Measurements from ENCODE around the gene DLG5.

DNA sequence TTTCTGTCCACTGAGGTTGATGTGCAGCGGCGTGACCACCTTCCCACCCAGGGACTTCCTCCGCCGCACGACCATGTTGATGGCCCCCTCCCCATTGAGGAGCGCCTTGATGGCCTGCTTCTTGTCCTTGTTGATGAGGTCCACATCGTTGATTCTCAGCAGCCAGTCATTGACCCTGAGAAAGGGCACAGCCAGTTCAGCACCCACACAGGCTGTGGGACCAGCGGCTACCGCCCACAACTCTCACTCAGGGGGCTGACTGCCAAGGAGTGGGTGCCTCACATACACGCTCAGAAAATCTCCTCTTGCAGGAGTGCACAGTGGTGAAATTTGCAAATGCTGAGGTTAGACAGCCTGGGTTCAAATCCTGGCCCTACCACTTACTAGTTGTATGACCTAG lies 97.2 kb downstream of the DLG5 start:
- TF ChIP-seq, protein P1, sequence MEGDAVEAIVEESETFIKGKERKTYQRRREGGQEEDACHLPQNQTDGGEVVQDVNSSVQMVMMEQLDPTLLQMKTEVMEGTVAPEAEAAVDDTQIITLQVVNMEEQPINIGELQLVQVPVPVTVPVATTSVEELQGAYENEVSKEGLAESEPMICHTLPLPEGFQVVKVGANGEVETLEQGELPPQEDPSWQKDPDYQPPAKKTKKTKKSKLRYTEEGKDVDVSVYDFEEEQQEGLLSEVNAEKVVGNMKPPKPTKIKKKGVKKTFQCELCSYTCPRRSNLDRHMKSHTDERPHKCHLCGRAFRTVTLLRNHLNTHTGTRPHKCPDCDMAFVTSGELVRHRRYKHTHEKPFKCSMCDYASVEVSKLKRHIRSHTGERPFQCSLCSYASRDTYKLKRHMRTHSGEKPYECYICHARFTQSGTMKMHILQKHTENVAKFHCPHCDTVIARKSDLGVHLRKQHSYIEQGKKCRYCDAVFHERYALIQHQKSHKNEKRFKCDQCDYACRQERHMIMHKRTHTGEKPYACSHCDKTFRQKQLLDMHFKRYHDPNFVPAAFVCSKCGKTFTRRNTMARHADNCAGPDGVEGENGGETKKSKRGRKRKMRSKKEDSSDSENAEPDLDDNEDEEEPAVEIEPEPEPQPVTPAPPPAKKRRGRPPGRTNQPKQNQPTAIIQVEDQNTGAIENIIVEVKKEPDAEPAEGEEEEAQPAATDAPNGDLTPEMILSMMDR (IDR thresholded peaks at IDR 0.05; ENCODE audit: insufficient read depth, low read length, poor library complexity, severe bottlenecking): no peak
- no peak for TF ChIP-seq EZH2phosphoT487 (conservative IDR thresholded peaks at IDR 0.05; ENCODE audit: low read length)

All from SU-DHL-6 (cell line).